ENCODE measurements around the gene CEACAM18. TPM values are rescaled to one million over a fixed set of nuclear protein-coding genes. Genes with fewer than 3 reads are reported as not detected.

The CEACAM18 gene
- total RNA-seq, 2 donors from 2014 or later, result not detected

DNA sequence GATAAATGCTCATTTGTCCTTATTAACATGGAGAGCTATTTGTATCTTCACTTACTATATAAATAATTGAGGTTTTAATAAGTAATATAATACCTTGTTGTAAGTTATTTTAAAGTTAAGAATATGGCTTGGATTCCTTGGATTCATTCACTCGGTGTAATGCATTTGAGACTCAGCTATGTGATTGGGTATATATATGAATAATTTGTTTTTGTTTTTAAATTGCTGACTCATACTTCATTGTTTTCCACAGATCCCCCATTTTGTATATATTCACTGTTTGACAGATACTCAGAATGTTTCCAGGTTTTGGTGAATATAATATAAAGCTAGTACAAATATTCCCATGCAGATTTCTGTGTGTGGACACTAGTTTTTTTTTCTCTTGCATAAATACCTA, 6.8 kb upstream of the CEACAM18 start:
- TF ChIP-seq CTCF (IDR thresholded peaks at IDR 0.05), result no peak
- TF ChIP-seq POLR2A (IDR thresholded peaks at IDR 0.05), result no peak
- no peak overlapping the region for H3K27ac ChIP-seq
- intact Hi-C loops (cut with DNase I), result loop anchor here (10.0 kb wide), 1 partner anchor 183 kb away; no protein-coding TSS in a partner anchor
- no peaks in the 10 kb centered on the region for H3K27me3 ChIP-seq
- H3K9me3 ChIP-seq, result no peaks in the 10 kb centered on the region
- no peaks in the 10 kb centered on the region for H3K36me3 ChIP-seq (replicated peaks in 1 of 2; ENCODE audit: insufficient read depth in 1 of 2, low read depth in 2 of 2)
- WGBS, 2 donors, result 40 to 44% methylated on average over 1 of the region's 1 CpG
- DNase-seq (no peak), ATAC-seq (no peak)
- no peak overlapping the region for H3K4me3 ChIP-seq
- H3K4me1 ChIP-seq, result no peaks in the 10 kb centered on the region

DNA sequence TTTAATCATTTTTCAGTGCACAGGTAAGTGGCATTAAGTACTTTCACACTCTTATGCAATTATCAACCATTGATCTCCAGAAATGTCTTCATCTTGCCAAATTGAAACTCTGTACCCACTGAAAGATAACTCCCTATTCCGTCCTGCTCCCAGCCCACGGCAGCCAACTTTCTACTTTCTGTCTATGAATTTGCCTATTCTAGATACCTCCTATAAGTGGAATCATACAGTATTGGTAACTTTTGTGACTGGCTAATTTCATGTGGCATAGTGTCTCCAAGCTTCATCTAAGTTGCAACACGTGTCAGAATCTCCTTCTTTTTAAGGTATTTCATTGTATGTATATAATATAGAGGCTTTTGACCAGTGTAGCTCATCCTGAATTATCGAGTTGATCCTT, 5.7 kb upstream of the CEACAM18 start:
- Histone ChIP-seq H3K9me3 (no peaks in the 10 kb centered on the region), H3K27me3 (no peaks in the 10 kb centered on the region), H3K27ac (no peak overlapping the region), H3K4me1 (no peaks in the 10 kb centered on the region), H3K4me3 (no peak overlapping the region), H3K36me3 (replicated peaks in 1 of 2; ENCODE audit: insufficient read depth in 1 of 2, low read depth in 2 of 2) (no peaks in the 10 kb centered on the region)
- DNase-seq (no peak), ATAC-seq (no peak)
- WGBS, 2 donors, result 4 to 6% methylated on average over 4 of the region's 4 CpGs
- intact Hi-C loops (cut with DNase I), result loop anchor here (10.0 kb wide), 1 partner anchor 182 kb away; no protein-coding TSS in a partner anchor
- no peak for TF ChIP-seq POLR2A (IDR thresholded peaks at IDR 0.05)
- TF ChIP-seq CTCF (IDR thresholded peaks at IDR 0.05), result no peak

GRCh38 chr19:51473009-51473707, 5.2 kb upstream of the CEACAM18 start:
- 23 to 26% methylated on average over 7 of the region's 7 CpGs for WGBS, 2 donors
- DNase-seq, result peak; percentile 74 to 83 (median 78)
- no peak for TF ChIP-seq POLR2A (IDR thresholded peaks at IDR 0.05)
- peak; percentile 68 to 91 (median 72) for TF ChIP-seq CTCF (IDR thresholded peaks at IDR 0.05)
- peak; percentile 53 for ATAC-seq
- intact Hi-C loops (cut with DNase I), result loop anchor here (10.0 kb wide), 1 partner anchor 182 kb away; no protein-coding TSS in a partner anchor
- no peaks in the 10 kb centered on the region for H3K36me3 ChIP-seq (replicated peaks in 1 of 2; ENCODE audit: insufficient read depth in 1 of 2, low read depth in 2 of 2)
- no peaks in the 10 kb centered on the region for H3K27me3 ChIP-seq
- H3K4me1 ChIP-seq, result no peaks in the 10 kb centered on the region
- H3K27ac ChIP-seq, result no peak overlapping the region
- H3K4me3 ChIP-seq, result no peak overlapping the region
- H3K9me3 ChIP-seq, result no peaks in the 10 kb centered on the region

- ATAC-seq, result no peak
- intact Hi-C loops (cut with DNase I), result loop anchor here (10.0 kb wide), 1 partner anchor 179 kb away; no protein-coding TSS in a partner anchor
- WGBS, 2 donors, result 77 to 86% methylated on average over 3 of the region's 3 CpGs
These were observed 2.2 kb upstream of the CEACAM18 start for GRCh38 chr19:51476164-51476563.

GRCh38 chr19:51477344-51477743, 995 bp upstream of the CEACAM18 start:
- no peak overlapping the region for H3K4me3 ChIP-seq
- TF ChIP-seq POLR2A (IDR thresholded peaks at IDR 0.05) (no peak), CTCF (IDR thresholded peaks at IDR 0.05) (no peak)
- DNase-seq (no peak), ATAC-seq (no peak)
- no peaks in the 10 kb centered on the region for H3K27me3 ChIP-seq
- H3K36me3 ChIP-seq (replicated peaks in 1 of 2; ENCODE audit: insufficient read depth in 1 of 2, low read depth in 2 of 2), result no peaks in the 10 kb centered on the region
- WGBS, 2 donors, result 37 to 49% methylated on average over 5 of the region's 5 CpGs
- intact Hi-C loops (cut with DNase I), result loop anchor here (10.0 kb wide), 1 partner anchor 177 kb away; no protein-coding TSS in a partner anchor
- H3K4me1 ChIP-seq, result no peaks in the 10 kb centered on the region
- H3K9me3 ChIP-seq, result no peaks in the 10 kb centered on the region
- no peak overlapping the region for H3K27ac ChIP-seq

More at GRCh38 chr19:51476164-51476563, 2.2 kb upstream of the CEACAM18 start:
- Histone ChIP-seq H3K4me3 (no peak overlapping the region), H3K4me1 (no peaks in the 10 kb centered on the region), H3K36me3 (replicated peaks in 1 of 2; ENCODE audit: insufficient read depth in 1 of 2, low read depth in 2 of 2) (no peaks in the 10 kb centered on the region), H3K27ac (no peak overlapping the region), H3K27me3 (no peaks in the 10 kb centered on the region), H3K9me3 (no peaks in the 10 kb centered on the region)
- TF ChIP-seq POLR2A (IDR thresholded peaks at IDR 0.05), result no peak
- no peak for DNase-seq

Measured in body of pancreas (tissue), 4 donors.